HG03196 (cell line): ENCODE results near the gene OR2A1.
"Not testable (repeated sequence)": the region's sequence is repeated elsewhere in the genome, so short reads cannot be mapped to it uniquely, and the experiment has no call there.

Source experiments
- ATAC-seq: cut with Tn5 transposase; IDR thresholded peaks from one replicate; pipeline ENCODE4 v1.9.1; 2021; ENCODE audit not compliant: unreplicated experiment

Gene OR2A1

GRCh38 chr7:144321677-144322206 lies 9.5 kb downstream of the OR2A1 start:
- not testable (repeated sequence) for ATAC-seq

- ATAC-seq: not testable (repeated sequence)
Measured at GRCh38 chr7:144323359-144323758, 11.1 kb downstream of the OR2A1 start.

GRCh38 chr7:144325868-144326267 lies 13.6 kb downstream of the OR2A1 start:
- not testable (repeated sequence) for ATAC-seq

- not testable (repeated sequence) for ATAC-seq
Measured at GRCh38 chr7:144330044-144330443, 17.8 kb downstream of the OR2A1 start.

GRCh38 chr7:144331221-144331995 lies 19.2 kb downstream of the OR2A1 start:
- not testable (repeated sequence) for ATAC-seq

- not testable (repeated sequence) for ATAC-seq
Measured at GRCh38 chr7:144331996-144332288, 19.7 kb downstream of the OR2A1 start.

GRCh38 chr7:144348625-144349024 lies 36.4 kb downstream of the OR2A1 start:
- ATAC-seq: not testable (repeated sequence)

GRCh38 chr7:144351667-144352066 lies 39.4 kb downstream of the OR2A1 start:
- ATAC-seq: not testable (repeated sequence)

- ATAC-seq: peak; percentile 70
Measured at GRCh38 chr7:144355176-144355822, 43.1 kb downstream of the OR2A1 start, which contains the start of gene ARHGEF5. Gene ARHGEF5 (plus strand): TSS chr7:144355402. CDS start chr7:144362670, 7,268 bp downstream.

GRCh38 chr7:144356185-144356584 lies 44.0 kb downstream of the OR2A1 start:
- ATAC-seq: not testable (repeated sequence)

GRCh38 chr7:144356860-144357259 lies 44.6 kb downstream of the OR2A1 start:
- not testable (repeated sequence) for ATAC-seq

GRCh38 chr7:144362061-144362460 lies 49.8 kb downstream of the OR2A1 start:
- ATAC-seq: not testable (repeated sequence)

GRCh38 chr7:144365523-144365922 lies 53.3 kb downstream of the OR2A1 start:
- not testable (repeated sequence) for ATAC-seq

- ATAC-seq: not testable (repeated sequence)
Measured at GRCh38 chr7:144367250-144367649, 55.0 kb downstream of the OR2A1 start.

- not testable (repeated sequence) for ATAC-seq
Measured at GRCh38 chr7:144369221-144369620, 57.0 kb downstream of the OR2A1 start.
